AG04449 (cell line): Measurements from ENCODE around the gene CPTP.

Experiments used
- CTCF ChIA-PET: fragments of 350-600 bp; formaldehyde crosslinking; extraction: SDS; loops from one replicate; lab custom pipeline; 2021; ENCODE audit warnings: antibody characterized with exemption; lab: Yijun Ruan, JAX
- POLR2A ChIA-PET: fragments of 400-600, 350-600 bp; formaldehyde crosslinking; extraction: SDS; loops from one replicate; lab custom pipeline; 2020; ENCODE audit warnings: antibody characterized with exemption, inconsistent platforms; lab: Yijun Ruan, JAX
- DNase-seq: peaks from one replicate; pipeline ENCODE4 v3.0.0-alpha.2; 2010; ENCODE audit warnings: low read depth, low spot score
- H3K4me3 ChIP-seq: 2 replicates; pipeline ENCODE4 v1.5.1; 2011; ENCODE audit warnings: low read depth, mild to moderate bottlenecking, control low read depth, low read length
- CTCF ChIP-seq: IDR thresholded peaks from one replicate; pipeline ENCODE4 v1.5.1; 2011; ENCODE audit warnings: mild to moderate bottlenecking, moderate library complexity, low read length, control low read depth, inconsistent platforms; ENCODE audit not compliant: insufficient read depth; ENCODE audit errors: missing control alignments

Gene CPTP

GRCh38 chr1:1352786-1353388, 28.3 kb downstream of the CPTP start:
- ChIA-PET CTCF (interaction anchor here (0.9 to 2.4 kb wide), 6 partner anchors 12 to 88 kb away, joined by 3 to 13 read pairs (median 6); partner anchors contain the start of gene AURKAIP1), POLR2A (interaction anchor here (1.5 to 2.1 kb wide), 2 partner anchors 19 to 22 kb away, joined by 9 to 12 read pairs; partner anchors contain the start of gene AURKAIP1)
- no peak for DNase-seq
- H3K4me3 ChIP-seq = peak overlapping the region; percentile 8
- TF ChIP-seq CTCF = no peak

- CTCF ChIA-PET = interaction anchor here (2.4 kb wide), 2 partner anchors 18 to 21 kb away, joined by 10 to 13 read pairs; partner anchors contain the start of gene AURKAIP1
- POLR2A ChIA-PET = no interaction called here
- TF ChIP-seq CTCF = no peak
- DNase-seq = no peak
- H3K4me3 ChIP-seq = peak overlapping the region; percentile 13
Observed at GRCh38 chr1:1353389-1354151, 29.0 kb downstream of the CPTP start.

GRCh38 chr1:1354271-1355247, 30.0 kb downstream of the CPTP start:
- ChIA-PET CTCF (interaction anchor here (1.0 kb wide), 1 partner anchor 17 kb away, joined by 3 read pairs; no protein-coding TSS in a partner anchor), POLR2A (interaction anchor here (1.0 kb wide), 1 partner anchor 9 kb away, joined by 3 read pairs; no protein-coding TSS in a partner anchor)
- no peak for TF ChIP-seq CTCF
- peak overlapping the region; percentile 85 for H3K4me3 ChIP-seq
- no peak for DNase-seq

- TF ChIP-seq CTCF = no peak
- H3K4me3 ChIP-seq = peak overlapping the region; percentile 85
- POLR2A ChIA-PET = interaction anchor here (1.0 kb wide), 1 partner anchor 9 kb away, joined by 3 read pairs; no protein-coding TSS in a partner anchor
- CTCF ChIA-PET = interaction anchor here (1.0 kb wide), 1 partner anchor 16 kb away, joined by 3 read pairs; no protein-coding TSS in a partner anchor
- no peak for DNase-seq
Observed at GRCh38 chr1:1355416-1355815, 30.8 kb downstream of the CPTP start.

- peak overlapping the region; percentile 85 for H3K4me3 ChIP-seq
- ChIA-PET POLR2A (no interaction called here), CTCF (interaction anchor here (3.3 kb wide), 1 partner anchor 15 kb away, joined by 27 read pairs; no protein-coding TSS in a partner anchor)
- DNase-seq = no peak
- TF ChIP-seq CTCF = no peak
Observed at GRCh38 chr1:1356166-1356795, 31.7 kb downstream of the CPTP start.
